HepG2 (cell line): ENCODE data around the gene STX5. TPM values are rescaled to one million over a fixed set of nuclear protein-coding genes. Genes with fewer than 3 reads are reported as not detected.

Experiments
- BCL3 ChIP-seq: sonication (generic); formaldehyde crosslinking; IDR thresholded peaks from 2 replicates; pipeline ENCODE4 v1.5.1; 2020; ENCODE audit warnings: mild to moderate bottlenecking, missing genetic modification reagents, moderate library complexity
- EZH2 ChIP-seq: conservative IDR thresholded peaks from 2 replicates; pipeline ENCODE4 v1.6.1; 2012; ENCODE audit warnings: mild to moderate bottlenecking, low read depth, low read length, moderate library complexity
- LBX2 ChIP-seq: sonication (generic); formaldehyde crosslinking; IDR thresholded peaks from 2 replicates; pipeline ENCODE4 v1.5.0; 2020; ENCODE audit warnings: missing genetic modification reagents, mild to moderate bottlenecking, borderline replicate concordance
- MLXIP ChIP-seq: sonication (generic); formaldehyde crosslinking; IDR thresholded peaks from 2 replicates; pipeline ENCODE4 v1.9.0; 2021; ENCODE audit warnings: missing genetic modification reagents, borderline replicate concordance
- MTERF4 ChIP-seq: sonication (generic); formaldehyde crosslinking; IDR thresholded peaks from 2 replicates; pipeline ENCODE4 v1.8.0; 2023; ENCODE audit warnings: mild to moderate bottlenecking, missing genetic modification reagents
- NONO ChIP-seq, 2 experiments: fragments of 450-650 bp in 1 of 2; sonication (generic) in 1 of 2; formaldehyde crosslinking in 1 of 2; IDR thresholded peaks in 1 of 2; conservative IDR thresholded peaks in 1 of 2; 2 replicates each; pipeline versions ENCODE4 v1.6.1 to v1.8.0; 2017 to 2022; ENCODE audit warnings: mild to moderate bottlenecking in 1 of 2, missing genetic modification reagents in 1 of 2, moderate library complexity in 1 of 2
- TCF12 ChIP-seq, 2 experiments: fragments of 450-650 bp in 1 of 2; sonication (generic) in 1 of 2; formaldehyde crosslinking in 1 of 2; IDR thresholded peaks; 2 replicates each; pipeline versions ENCODE4 v1.6.1 to v1.8.0; 2017 to 2022; ENCODE audit warnings: antibody characterized with exemption in 1 of 2, mild to moderate bottlenecking in 1 of 2, missing genetic modification reagents in 1 of 2, moderate library complexity in 1 of 2
- ZFP91 ChIP-seq: sonication (generic); formaldehyde crosslinking; IDR thresholded peaks from 2 replicates; pipeline ENCODE4 v1.9.0; 2022; ENCODE audit warnings: missing genetic modification reagents, mild to moderate bottlenecking, borderline replicate concordance
- ZNF235 ChIP-seq: sonication (generic); formaldehyde crosslinking; IDR thresholded peaks from 2 replicates; pipeline ENCODE4 v1.8.1; 2023; ENCODE audit warnings: mild to moderate bottlenecking, missing genetic modification reagents, borderline replicate concordance
- ZNF451 ChIP-seq: sonication (generic); formaldehyde crosslinking; IDR thresholded peaks from 2 replicates; pipeline ENCODE4 v1.5.0; 2020; ENCODE audit warnings: mild to moderate bottlenecking, missing genetic modification reagents
- ZNF556 ChIP-seq: sonication (generic); formaldehyde crosslinking; IDR thresholded peaks from 2 replicates; pipeline ENCODE4 v1.4.0; 2020; ENCODE audit warnings: mild to moderate bottlenecking, missing genetic modification reagents, borderline replicate concordance
- ZNF7 ChIP-seq: IDR thresholded peaks from 2 replicates; pipeline ENCODE4 v1.6.1; 2016; ENCODE audit warnings: missing biosample characterization, missing genetic modification reagents
- ZNF740 ChIP-seq: sonication (generic); formaldehyde crosslinking; IDR thresholded peaks from 2 replicates; pipeline ENCODE4 v1.4.0; 2020; ENCODE audit warnings: missing genetic modification reagents
- polyA plus RNA-seq, 8 experiments: library from polyadenylated mRNA; depleted of rRNA in 3 of 8; stranded (reverse) in 7 of 8; unstranded in 1 of 8; fragments of >200 nt; fragmentation: Illumina TruSeq in 4 of 8; extraction: Trizol in 4 of 8; gene quantifications; 2 replicates each; pipeline versions ENCODE4 v1.2.1 to v1.2.3, GENCODE V29; 2011 to 2016; ENCODE audit warnings: low read depth in 4 of 8, missing spikeins in 1 of 8, mixed read lengths in 1 of 8; ENCODE audit not compliant: insufficient read depth in 1 of 8
- total RNA-seq, 5 experiments: library from RNA; depleted of rRNA; stranded (reverse); fragments of >200 nt; fragmentation: Illumina TruSeq; extraction: Trizol; gene quantifications; 2 replicates each; pipeline ENCODE4 v1.2.3, GENCODE V29; 2016; ENCODE audit warnings: low read depth in 1 of 5

The STX5 gene
- total and polyA plus RNA-seq, 2 of the 13 experiments (the other 11 are each of a cell fraction or from before 2014, with no cell fraction given) = 26.9 to 30.0 TPM

GRCh38 chr11:62832336-62833234 lies 734 bp upstream of the STX5 start, which contains the start of gene TEX54 (continued):
- TF ChIP-seq ZFP91 (CRISPR knock-in tag) (peak; percentile 97; the same call in 1 of the 2 replicates), ZNF740 (CRISPR knock-in tag) (no peak), ZNF451 (CRISPR knock-in tag) (0 out of 2 replicates have a peak, but pooled peaks have one; percentile 15), NONO (IDR thresholded peaks at IDR 0.05) (no peak), NONO (CRISPR knock-in tag; conservative IDR thresholded peaks at IDR 0.05) (0 out of 2 replicates have a peak, but pooled peaks have one; percentile 23), MTERF4 (CRISPR knock-in tag) (no peak), ZNF235 (CRISPR knock-in tag) (0 out of 2 replicates have a peak, but pooled peaks have one; percentile 40), BCL3 (CRISPR knock-in tag) (no peak), LBX2 (CRISPR knock-in tag) (no peak), EZH2 (no peak), MLXIP (CRISPR knock-in tag) (no peak), TCF12 (IDR thresholded peaks at IDR 0.05) (no peak), TCF12 (CRISPR knock-in tag; IDR thresholded peaks at IDR 0.05) (no peak), ZNF7 (CRISPR knock-in tag) (no peak), ZNF556 (CRISPR knock-in tag) (no peak)
